Choroid plexus epithelial cell (primary cell): ENCODE results near the gene ZMYM2.

Experiments
- DNase-seq: peaks from one replicate; pipeline ENCODE4 v3.0.0-alpha.2; 2010; ENCODE audit warnings: low read depth
- H3K4me3 ChIP-seq: 2 replicates; pipeline ENCODE4 v1.5.1; 2011; ENCODE audit warnings: low read depth, mild to moderate bottlenecking, control low read depth, low read length, moderate library complexity
- CTCF ChIP-seq: conservative IDR thresholded peaks from 2 replicates; pipeline ENCODE4 v1.5.1; 2011; ENCODE audit warnings: low read depth, mild to moderate bottlenecking, control low read depth, inconsistent platforms, low read length, moderate library complexity

The ZMYM2 gene

GRCh38 chr13:20099319-20099718 is 140.8 kb downstream of the ZMYM2 start:
- no peak for TF ChIP-seq CTCF
- no peak for DNase-seq
- no peak overlapping the region for H3K4me3 ChIP-seq

GRCh38 chr13:20101467-20102316 is 143.2 kb downstream of the ZMYM2 start:
- TF ChIP-seq CTCF: no peak
- no peak for DNase-seq
- no peak overlapping the region for H3K4me3 ChIP-seq

- H3K4me3 ChIP-seq: no peak overlapping the region
- no peak for TF ChIP-seq CTCF
- DNase-seq: no peak
Measured at GRCh38 chr13:20102525-20103180, 144.1 kb downstream of the ZMYM2 start.

GRCh38 chr13:20105161-20105689 is 146.7 kb downstream of the ZMYM2 start:
- TF ChIP-seq CTCF: no peak
- DNase-seq: no peak
- no peak overlapping the region for H3K4me3 ChIP-seq

GRCh38 chr13:20106742-20107141 is 148.2 kb downstream of the ZMYM2 start:
- TF ChIP-seq CTCF: no peak
- H3K4me3 ChIP-seq: no peak overlapping the region
- no peak for DNase-seq

- TF ChIP-seq CTCF: no peak
- DNase-seq: no peak
- no peak overlapping the region for H3K4me3 ChIP-seq
Measured at GRCh38 chr13:20109037-20109436, 150.5 kb downstream of the ZMYM2 start.
